ENCODE measurements around the gene SULT1A2.
"Not testable (repeated sequence)": the region's sequence is repeated elsewhere in the genome, so short reads cannot be mapped to it uniquely, and the experiment has no call there.

The SULT1A2 gene

GRCh38 chr16:28558456-28558855 lies 38.4 kb downstream of the SULT1A2 start:
- DNase-seq (ENCODE audit: low spot score), result no peak

- no peak for DNase-seq (ENCODE audit: low spot score)
These were observed 39.9 kb downstream of the SULT1A2 start for GRCh38 chr16:28556914-28557320.

GRCh38 chr16:28555561-28555960 lies 41.3 kb downstream of the SULT1A2 start:
- no peak for DNase-seq (ENCODE audit: low spot score)

GRCh38 chr16:28554634-28555423 lies 42.0 kb downstream of the SULT1A2 start:
- no peak for DNase-seq (ENCODE audit: low spot score)

- DNase-seq (ENCODE audit: low spot score), result peak; percentile 99
These were observed 42.8 kb downstream of the SULT1A2 start, which contains the start of gene SGF29 for GRCh38 chr16:28553776-28554633. Gene SGF29, plus strand, starts transcription at chr16:28553920. Its CDS starts 27,150 bp downstream, at chr16:28581070.

GRCh38 chr16:28549301-28549899 lies 47.5 kb downstream of the SULT1A2 start:
- peak; percentile 31 for DNase-seq (ENCODE audit: low spot score)

GRCh38 chr16:28548306-28548802 lies 48.5 kb downstream of the SULT1A2 start:
- no peak for DNase-seq (ENCODE audit: low spot score)

GRCh38 chr16:28546626-28547025 lies 50.2 kb downstream of the SULT1A2 start:
- no peak for DNase-seq (ENCODE audit: low spot score)

GRCh38 chr16:28545964-28546363 lies 50.9 kb downstream of the SULT1A2 start:
- not testable (repeated sequence) for DNase-seq (ENCODE audit: low spot score)

GRCh38 chr16:28544998-28545397 lies 51.9 kb downstream of the SULT1A2 start:
- DNase-seq (ENCODE audit: low spot score), result no peak

GRCh38 chr16:28543072-28543471 lies 53.8 kb downstream of the SULT1A2 start:
- DNase-seq (ENCODE audit: low spot score), result no peak

- DNase-seq (ENCODE audit: low spot score), result no peak
These were observed 54.2 kb downstream of the SULT1A2 start for GRCh38 chr16:28542646-28543045.

Data from AG08395 (cell line).